GM10266 (cell line): ENCODE data around the gene GAPVD1.

Experiments
- DNase-seq: peaks from one replicate; pipeline ENCODE4 v3.0.0; 2012; ENCODE audit errors: extremely low spot score
- CTCF ChIP-seq: IDR thresholded peaks from 2 replicates; pipeline ENCODE4 v1.5.1; 2012; ENCODE audit warnings: mild to moderate bottlenecking, low read depth; ENCODE audit not compliant: control insufficient read depth, insufficient read depth; ENCODE audit errors: missing control alignments

The GAPVD1 gene

GRCh38 chr9:125409637-125410521 is 148.3 kb downstream of the GAPVD1 start:
- no peak for TF ChIP-seq CTCF
- peak; percentile 81 for DNase-seq

- no peak for TF ChIP-seq CTCF
- DNase-seq = no peak
These were observed 148.9 kb downstream of the GAPVD1 start for GRCh38 chr9:125410522-125410894.

- TF ChIP-seq CTCF = no peak
- DNase-seq = no peak
These were observed 149.6 kb downstream of the GAPVD1 start for GRCh38 chr9:125411171-125411756.

- DNase-seq = no peak
These were observed 150.5 kb downstream of the GAPVD1 start for GRCh38 chr9:125412166-125412565.

GRCh38 chr9:125413579-125413978 is 152.0 kb downstream of the GAPVD1 start:
- TF ChIP-seq CTCF = no peak
- DNase-seq = no peak

More at GRCh38 chr9:125412166-125412565, 150.5 kb downstream of the GAPVD1 start:
- TF ChIP-seq CTCF = no peak

GRCh38 chr9:125415583-125416460 is 154.2 kb downstream of the GAPVD1 start:
- DNase-seq = no peak
- TF ChIP-seq CTCF = no peak
